Stomach (tissue), 9 donors: Measurements from ENCODE around the gene ISCA2. TPM values are rescaled to one million over a fixed set of nuclear protein-coding genes. Genes with fewer than 3 reads are reported as not detected.

Source experiments
- DNase-seq, 2 donors: peaks; one replicate each; pipeline versions ENCODE4 v3.0.0 to v3.0.0-alpha.2; 2013 to 2019
- H3K27ac ChIP-seq, 5 donors: fragments of 200-600 bp in 4 of 5; sonication (generic) in 4 of 5; one replicate each; pipeline ENCODE4 v1.5.1; 2013 to 2019; ENCODE audit warnings: mild to moderate bottlenecking in 1 of 5, moderate library complexity in 1 of 5
- H3K27me3 ChIP-seq, 3 donors: fragments of 200-600 bp; sonication (generic); one replicate each; pipeline ENCODE4 v1.5.1; 2017 to 2019; ENCODE audit warnings: mixed run types in 1 of 3
- H3K36me3 ChIP-seq, 4 donors: fragments of 200-600 bp; sonication (generic); 1 replicate in 3 of 4; 2 replicates in 1 of 4; pipeline ENCODE4 v1.5.1; 2016 to 2019
- H3K4me1 ChIP-seq, 4 donors: fragments of 200-600 bp; sonication (generic); one replicate each; pipeline ENCODE4 v1.5.1; 2016 to 2019
- H3K4me3 ChIP-seq, 4 donors: fragments of 200-600 bp; sonication (generic) in 3 of 4; one replicate each; pipeline ENCODE4 v1.5.1; 2016 to 2019; ENCODE audit warnings: mild to moderate bottlenecking in 1 of 4
- H3K9me3 ChIP-seq, 4 donors: fragments of 200-600 bp; sonication (generic); one replicate each; pipeline ENCODE4 v1.5.1; 2016 to 2019
- EP300 ChIP-seq: sonication (generic); formaldehyde crosslinking; IDR thresholded peaks from one replicate; pipeline ENCODE4 v1.6.1; 2017; ENCODE audit warnings: antibody characterized with exemption
- POLR2A ChIP-seq, 4 donors: fragments of 450-650 bp; IDR thresholded peaks; one replicate each; pipeline ENCODE4 v1.6.1; 2016; ENCODE audit warnings: antibody characterized with exemption in 4 of 4, control low read depth in 2 of 4, mild to moderate bottlenecking in 1 of 4, moderate library complexity in 1 of 4
- POLR2AphosphoS5 ChIP-seq, 3 donors: sonication (generic); formaldehyde crosslinking; IDR thresholded peaks; one replicate each; pipeline ENCODE4 v1.6.1; 2016; ENCODE audit warnings: antibody characterized with exemption in 3 of 3
- WGBS, 5 donors: extraction: QIAGEN DNeasy Blood & Tissue Kit in 3 of 5; methylation state at CpG; one replicate each; pipeline versions ENCODE4 v1.1.5 to v1.1.7; 2013 to 2018; 5-methylcytosine and 5-hydroxymethylcytosine counted together
- intact Hi-C: fragments of 100-400 bp; cut with DNase I; formaldehyde crosslinking; loops from one replicate; pipeline ENCODE4 v1.15.1; 2023; ENCODE audit warnings: low total_unique reads
- polyA plus RNA-seq, 3 donors: library from polyadenylated mRNA; stranded (reverse); fragments of 200-250 nt; gene quantifications; one replicate each; pipeline ENCODE4 v1.2.3, GENCODE V29; 2013
- total RNA-seq, 5 donors: library from RNA; depleted of rRNA; stranded (reverse); fragments of >200 nt; gene quantifications; one replicate each; pipeline versions ENCODE4 v1.1.0 to v1.2.3, GENCODE V29; 2014 to 2016
- TF ChIP-seq, protein P1 (sequence below), 7 experiments: fragments of 450-650 bp in 4 of 7; fragments of 200-600 bp in 3 of 7; sonication (generic) in 3 of 7; IDR thresholded peaks; one replicate each; pipeline ENCODE4 v1.5.1; 2016 to 2019; ENCODE audit warnings: antibody characterized with exemption in 7 of 7, control low read depth in 2 of 7, mild to moderate bottlenecking in 1 of 7
- donor health status: healthy with polysubstance abuse.
- donor health status: Bipolar disorder and iron deficiency.
- donor health status: healthy.

Gene ISCA2
- total and polyA plus RNA-seq, 8 donors = 15.2 to 34.3 (median 25.0) TPM; not detected in 2

DNA sequence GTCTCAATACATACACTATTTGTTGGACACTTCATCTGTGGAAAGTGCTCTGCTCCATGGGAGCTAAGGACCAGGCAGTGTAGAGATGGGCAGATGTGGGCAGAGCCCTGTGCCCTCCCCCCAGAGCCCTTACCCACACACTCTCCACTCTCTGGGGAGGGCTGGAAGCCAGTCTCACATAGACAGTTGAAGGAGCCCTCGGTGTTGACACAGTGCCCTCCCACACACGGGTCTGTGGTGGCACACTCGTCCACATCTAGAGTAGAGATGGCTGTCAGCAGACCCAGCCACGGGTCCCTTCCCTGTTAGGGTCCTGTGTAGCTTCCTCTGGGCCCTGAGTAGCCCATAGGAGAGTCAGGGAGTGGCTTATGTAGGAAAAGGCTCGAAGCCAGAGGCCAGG lies 14.3 kb downstream of the ISCA2 start:
- no peak overlapping the region for H3K27ac ChIP-seq
- no peak for DNase-seq
- H3K9me3 ChIP-seq = no peaks in the 10 kb centered on the region
- peaks cover 0 to 11% (median 0%) of the 10 kb centered on the region in 3 donors for H3K27me3 ChIP-seq
- intact Hi-C loops = no loop called here
- H3K36me3 ChIP-seq = peaks cover 0 to 60% (median 25%) of the 10 kb centered on the region in 4 donors
- 48 to 64% (median 57%) methylated on average over 4 to 5 of the region's 5 CpGs for WGBS, 5 donors
- TF ChIP-seq, protein P1, sequence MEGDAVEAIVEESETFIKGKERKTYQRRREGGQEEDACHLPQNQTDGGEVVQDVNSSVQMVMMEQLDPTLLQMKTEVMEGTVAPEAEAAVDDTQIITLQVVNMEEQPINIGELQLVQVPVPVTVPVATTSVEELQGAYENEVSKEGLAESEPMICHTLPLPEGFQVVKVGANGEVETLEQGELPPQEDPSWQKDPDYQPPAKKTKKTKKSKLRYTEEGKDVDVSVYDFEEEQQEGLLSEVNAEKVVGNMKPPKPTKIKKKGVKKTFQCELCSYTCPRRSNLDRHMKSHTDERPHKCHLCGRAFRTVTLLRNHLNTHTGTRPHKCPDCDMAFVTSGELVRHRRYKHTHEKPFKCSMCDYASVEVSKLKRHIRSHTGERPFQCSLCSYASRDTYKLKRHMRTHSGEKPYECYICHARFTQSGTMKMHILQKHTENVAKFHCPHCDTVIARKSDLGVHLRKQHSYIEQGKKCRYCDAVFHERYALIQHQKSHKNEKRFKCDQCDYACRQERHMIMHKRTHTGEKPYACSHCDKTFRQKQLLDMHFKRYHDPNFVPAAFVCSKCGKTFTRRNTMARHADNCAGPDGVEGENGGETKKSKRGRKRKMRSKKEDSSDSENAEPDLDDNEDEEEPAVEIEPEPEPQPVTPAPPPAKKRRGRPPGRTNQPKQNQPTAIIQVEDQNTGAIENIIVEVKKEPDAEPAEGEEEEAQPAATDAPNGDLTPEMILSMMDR (IDR thresholded peaks at IDR 0.05) = no peak
- TF ChIP-seq EP300 (no peak), POLR2AphosphoS5 (IDR thresholded peaks at IDR 0.05) (no peak), POLR2A (IDR thresholded peaks at IDR 0.05) (no peak)
- no peak overlapping the region for H3K4me3 ChIP-seq
- H3K4me1 ChIP-seq = no peaks in the 10 kb centered on the region

DNA sequence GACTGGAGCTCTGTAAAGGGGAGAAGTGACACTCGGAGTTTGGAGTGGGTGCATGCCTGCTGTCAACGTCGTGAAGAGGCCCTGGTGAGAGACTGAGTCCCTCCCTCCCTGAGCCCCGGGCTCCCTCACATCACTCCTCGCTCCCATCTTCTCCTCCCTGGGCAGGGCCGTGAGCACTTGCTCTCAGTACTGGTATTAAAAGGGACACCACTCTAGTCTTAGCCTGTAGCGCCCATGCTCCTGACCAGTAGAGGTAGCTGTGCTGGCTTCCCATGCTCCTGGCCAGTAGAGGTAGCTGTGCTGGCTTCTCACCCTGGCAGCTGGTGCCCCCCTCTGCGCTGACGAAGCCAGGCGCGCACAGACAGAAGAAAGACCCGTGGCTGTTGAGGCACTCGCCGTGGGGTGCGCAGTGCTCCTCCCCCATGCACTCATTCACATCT lies 14.7 kb downstream of the ISCA2 start:
- intact Hi-C loops = no loop called here
- WGBS, 5 donors = 31 to 49% (median 42%) methylated on average over 12 to 15 of the region's 15 CpGs
- Histone ChIP-seq H3K36me3 (peaks cover 0 to 59% (median 21%) of the 10 kb centered on the region in 4 donors), H3K4me1 (no peaks in the 10 kb centered on the region), H3K4me3 (no peak overlapping the region), H3K27me3 (peaks cover 0 to 11% (median under 1%) of the 10 kb centered on the region in 3 donors), H3K9me3 (no peaks in the 10 kb centered on the region), H3K27ac (no peak overlapping the region)
- TF ChIP-seq POLR2A (IDR thresholded peaks at IDR 0.05) = no peak
- TF ChIP-seq POLR2AphosphoS5 (IDR thresholded peaks at IDR 0.05) = no peak
- peak in 1 of 2 donors; percentile 41 for DNase-seq

DNA sequence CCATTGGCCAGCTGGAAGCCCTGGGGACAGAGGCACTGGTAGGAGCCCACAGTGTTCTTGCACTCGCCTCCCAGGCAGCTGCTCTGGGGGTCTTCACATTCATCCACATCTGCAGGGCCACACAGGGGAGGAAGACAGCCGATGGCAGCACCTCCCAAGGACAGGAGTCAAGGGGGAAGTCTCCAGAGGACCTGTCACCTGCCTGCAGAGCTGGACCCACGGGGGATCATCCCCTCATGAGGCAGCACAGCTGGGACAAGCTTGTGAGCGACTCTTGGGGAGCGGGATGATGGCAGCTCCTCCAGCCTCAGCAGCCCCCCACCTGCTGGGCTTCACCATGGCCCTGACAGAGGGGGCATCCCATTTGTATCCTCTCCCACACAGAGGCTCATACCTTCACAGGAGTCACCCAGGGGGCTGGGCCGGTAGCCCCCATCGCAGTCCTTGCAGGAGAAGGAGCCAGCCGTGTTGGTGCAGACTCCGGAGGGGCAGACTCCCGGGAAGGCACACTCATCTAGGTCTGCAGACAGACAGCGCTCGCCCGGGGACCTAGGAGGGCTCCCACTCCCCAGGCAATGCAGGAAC lies 15.4 kb downstream of the ISCA2 start:
- TF ChIP-seq, protein P1 (IDR thresholded peaks at IDR 0.05) = no peak
- TF ChIP-seq POLR2A (IDR thresholded peaks at IDR 0.05) = no peak
- TF ChIP-seq EP300 = no peak
- TF ChIP-seq POLR2AphosphoS5 (IDR thresholded peaks at IDR 0.05) = no peak
- 60 to 76% (median 70%) methylated on average over 1 to 13 of the region's 13 CpGs for WGBS, 5 donors
- H3K27me3 ChIP-seq = peaks cover 0 to 11% (median 4%) of the 10 kb centered on the region in 3 donors
- H3K36me3 ChIP-seq = peaks cover 0 to 55% (median 17%) of the 10 kb centered on the region in 4 donors
- intact Hi-C loops = no loop called here
- no peaks in the 10 kb centered on the region for H3K9me3 ChIP-seq
- H3K27ac ChIP-seq = no peak overlapping the region
- DNase-seq = no peak
- H3K4me1 ChIP-seq = peaks cover 0 to under 1% (median 0%) of the 10 kb centered on the region in 4 donors
- H3K4me3 ChIP-seq = no peak overlapping the region

DNA sequence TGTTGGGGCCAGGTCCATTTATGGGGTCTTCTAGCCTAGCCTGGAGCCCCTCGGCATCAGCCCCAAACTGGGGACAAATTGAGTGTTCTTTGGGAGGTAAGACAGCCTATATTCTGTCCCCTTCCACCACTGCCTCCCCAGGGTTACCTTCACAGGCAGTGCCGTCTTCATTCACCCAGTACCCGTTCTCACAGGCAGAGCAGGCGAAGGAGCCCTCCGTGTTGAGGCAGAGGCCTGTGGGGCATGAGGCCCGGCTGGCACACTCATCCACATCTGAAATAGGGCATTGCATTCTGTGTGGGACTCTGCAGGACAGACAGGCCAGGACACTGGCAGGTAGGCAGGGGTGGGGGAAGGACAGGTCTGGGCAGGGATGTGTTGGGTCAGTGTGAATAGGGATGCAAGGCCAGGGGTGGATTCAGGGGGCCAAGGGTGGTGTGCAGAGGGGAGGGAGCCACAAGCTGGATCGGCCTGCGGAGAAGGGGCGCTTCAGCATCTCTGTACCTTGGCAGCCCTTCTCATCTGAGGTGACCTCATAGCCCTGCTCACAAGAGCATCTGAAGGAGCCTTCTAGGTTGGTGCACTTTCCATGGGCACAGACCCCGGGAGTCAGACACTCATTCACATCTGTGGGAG lies 16.1 kb downstream of the ISCA2 start:
- intact Hi-C loops = no loop called here
- Histone ChIP-seq H3K4me1 (peaks cover 0 to 8% (median 5%) of the 10 kb centered on the region in 4 donors), H3K9me3 (no peaks in the 10 kb centered on the region), H3K36me3 (peaks cover 0 to 47% (median 15%) of the 10 kb centered on the region in 4 donors), H3K27me3 (peaks cover 0 to 11% (median 4%) of the 10 kb centered on the region in 3 donors), H3K27ac (no peak overlapping the region), H3K4me3 (no peak overlapping the region)
- DNase-seq = no peak
- no peak for TF ChIP-seq POLR2A (IDR thresholded peaks at IDR 0.05)
- TF ChIP-seq POLR2AphosphoS5 (IDR thresholded peaks at IDR 0.05) = no peak
- TF ChIP-seq, protein P1 (IDR thresholded peaks at IDR 0.05) = no peak
- 87 to 88% (median 87%) methylated on average over 10 of the region's 10 CpGs for WGBS, 5 donors
